Choroid plexus epithelial cell (primary cell): Measurements from ENCODE around the gene HPS3.

Source experiments
- DNase-seq: peaks from one replicate; pipeline ENCODE4 v3.0.0-alpha.2; 2010; ENCODE audit warnings: low read depth
- H3K4me3 ChIP-seq: 2 replicates; pipeline ENCODE4 v1.5.1; 2011; ENCODE audit warnings: low read depth, mild to moderate bottlenecking, control low read depth, low read length, moderate library complexity
- TF ChIP-seq, protein P1 (sequence below): conservative IDR thresholded peaks from 2 replicates; pipeline ENCODE4 v1.5.1; 2011; ENCODE audit warnings: low read depth, mild to moderate bottlenecking, control low read depth, inconsistent platforms, low read length, moderate library complexity

Gene HPS3, protein sequence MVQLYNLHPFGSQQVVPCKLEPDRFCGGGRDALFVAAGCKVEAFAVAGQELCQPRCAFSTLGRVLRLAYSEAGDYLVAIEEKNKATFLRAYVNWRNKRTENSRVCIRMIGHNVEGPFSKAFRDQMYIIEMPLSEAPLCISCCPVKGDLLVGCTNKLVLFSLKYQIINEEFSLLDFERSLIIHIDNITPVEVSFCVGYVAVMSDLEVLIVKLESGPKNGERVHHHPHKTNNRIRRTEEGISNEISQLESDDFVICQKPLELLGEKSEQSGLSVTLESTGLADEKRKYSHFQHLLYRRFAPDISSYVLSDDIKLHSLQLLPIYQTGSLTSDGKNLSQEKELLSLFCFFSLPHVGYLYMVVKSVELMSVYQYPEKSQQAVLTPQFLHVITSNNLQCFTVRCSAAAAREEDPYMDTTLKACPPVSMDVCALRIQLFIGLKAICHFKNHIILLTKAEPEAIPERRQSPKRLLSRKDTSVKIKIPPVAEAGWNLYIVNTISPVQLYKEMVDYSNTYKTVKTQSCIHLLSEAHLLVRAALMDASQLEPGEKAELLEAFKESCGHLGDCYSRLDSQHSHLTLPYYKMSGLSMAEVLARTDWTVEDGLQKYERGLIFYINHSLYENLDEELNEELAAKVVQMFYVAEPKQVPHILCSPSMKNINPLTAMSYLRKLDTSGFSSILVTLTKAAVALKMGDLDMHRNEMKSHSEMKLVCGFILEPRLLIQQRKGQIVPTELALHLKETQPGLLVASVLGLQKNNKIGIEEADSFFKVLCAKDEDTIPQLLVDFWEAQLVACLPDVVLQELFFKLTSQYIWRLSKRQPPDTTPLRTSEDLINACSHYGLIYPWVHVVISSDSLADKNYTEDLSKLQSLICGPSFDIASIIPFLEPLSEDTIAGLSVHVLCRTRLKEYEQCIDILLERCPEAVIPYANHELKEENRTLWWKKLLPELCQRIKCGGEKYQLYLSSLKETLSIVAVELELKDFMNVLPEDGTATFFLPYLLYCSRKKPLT

DNA sequence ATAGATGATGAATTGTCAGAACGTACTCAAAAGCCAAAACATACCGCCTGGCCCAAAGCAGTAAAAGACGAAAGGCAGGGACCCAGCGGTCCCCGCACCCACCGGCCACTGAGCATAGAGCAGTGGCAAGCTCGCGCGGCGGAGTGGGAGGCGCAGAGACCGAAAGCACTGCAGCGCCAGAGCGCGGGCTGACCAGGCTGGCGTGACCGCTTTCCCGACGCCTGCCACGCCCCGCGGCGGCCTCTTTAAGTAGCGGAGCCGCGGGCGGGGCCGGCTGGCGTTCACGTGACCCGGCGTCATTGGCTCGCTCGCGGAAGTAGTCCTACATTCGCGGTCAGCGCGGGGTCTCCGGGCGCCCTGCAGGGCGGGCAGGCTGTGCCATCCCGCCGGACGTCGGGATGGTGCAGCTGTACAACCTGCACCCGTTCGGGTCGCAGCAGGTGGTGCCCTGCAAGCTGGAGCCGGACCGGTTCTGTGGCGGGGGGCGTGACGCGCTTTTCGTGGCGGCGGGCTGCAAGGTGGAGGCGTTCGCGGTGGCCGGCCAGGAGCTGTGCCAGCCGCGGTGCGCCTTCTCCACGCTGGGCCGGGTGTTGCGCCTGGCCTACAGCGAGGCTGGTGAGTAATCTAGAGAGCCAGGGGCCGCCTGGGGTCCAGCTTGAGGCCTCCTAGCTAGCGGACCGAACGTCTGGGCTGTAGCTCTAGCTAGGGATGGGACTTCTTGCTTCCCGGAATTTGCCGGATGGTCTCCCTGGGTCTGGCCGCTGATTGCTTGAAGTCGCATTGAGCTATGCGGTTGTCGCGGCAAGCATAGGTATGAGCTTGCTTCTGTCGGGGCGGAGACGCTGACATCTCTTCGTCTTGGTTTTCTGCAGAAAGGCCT, at the start of gene HPS3:
TSS of gene HPS3 (plus strand) at position 313 of the 880 bp plus-strand sequence. CDS start at position 399, 86 bp downstream.
- H3K4me3 ChIP-seq: peak within 1 kb of the TSS; percentile 97
- peak; percentile 89 for DNase-seq
- TF ChIP-seq, protein P1, sequence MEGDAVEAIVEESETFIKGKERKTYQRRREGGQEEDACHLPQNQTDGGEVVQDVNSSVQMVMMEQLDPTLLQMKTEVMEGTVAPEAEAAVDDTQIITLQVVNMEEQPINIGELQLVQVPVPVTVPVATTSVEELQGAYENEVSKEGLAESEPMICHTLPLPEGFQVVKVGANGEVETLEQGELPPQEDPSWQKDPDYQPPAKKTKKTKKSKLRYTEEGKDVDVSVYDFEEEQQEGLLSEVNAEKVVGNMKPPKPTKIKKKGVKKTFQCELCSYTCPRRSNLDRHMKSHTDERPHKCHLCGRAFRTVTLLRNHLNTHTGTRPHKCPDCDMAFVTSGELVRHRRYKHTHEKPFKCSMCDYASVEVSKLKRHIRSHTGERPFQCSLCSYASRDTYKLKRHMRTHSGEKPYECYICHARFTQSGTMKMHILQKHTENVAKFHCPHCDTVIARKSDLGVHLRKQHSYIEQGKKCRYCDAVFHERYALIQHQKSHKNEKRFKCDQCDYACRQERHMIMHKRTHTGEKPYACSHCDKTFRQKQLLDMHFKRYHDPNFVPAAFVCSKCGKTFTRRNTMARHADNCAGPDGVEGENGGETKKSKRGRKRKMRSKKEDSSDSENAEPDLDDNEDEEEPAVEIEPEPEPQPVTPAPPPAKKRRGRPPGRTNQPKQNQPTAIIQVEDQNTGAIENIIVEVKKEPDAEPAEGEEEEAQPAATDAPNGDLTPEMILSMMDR: no peak

DNA sequence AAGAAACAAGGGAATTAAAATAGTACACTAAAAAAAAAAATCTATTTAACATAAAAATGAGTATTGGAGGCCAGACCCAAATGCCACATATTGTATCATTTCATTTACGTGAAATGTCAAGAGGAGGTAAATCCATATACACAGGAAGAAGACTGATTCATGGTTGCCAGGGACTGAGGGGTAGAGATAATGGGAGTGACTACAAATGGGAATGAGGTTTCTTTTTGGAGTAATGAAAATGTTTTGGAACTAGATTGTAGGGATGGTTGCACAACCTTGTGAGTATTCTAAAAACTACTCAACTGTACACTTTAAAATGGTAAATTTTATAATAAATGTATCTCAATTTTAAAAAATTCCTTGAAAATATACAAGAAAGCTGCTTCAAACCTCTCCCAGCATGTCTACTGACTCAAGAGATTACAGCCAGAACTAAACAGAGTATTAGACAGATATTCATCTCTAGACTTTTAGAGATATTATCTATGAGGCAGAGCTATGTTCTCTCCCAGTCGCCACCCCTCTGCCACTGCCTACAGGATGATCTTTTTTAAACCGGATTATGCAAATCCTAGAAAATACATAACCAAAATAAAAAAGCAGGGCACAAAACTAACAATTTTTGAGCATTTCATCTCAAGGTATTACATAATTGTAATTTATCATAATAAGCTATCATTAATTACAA, 49.3 kb upstream of the HPS3 start:
- TF ChIP-seq, protein P1: no peak
- no peak overlapping the region for H3K4me3 ChIP-seq
- peak; percentile 33 for DNase-seq

DNA sequence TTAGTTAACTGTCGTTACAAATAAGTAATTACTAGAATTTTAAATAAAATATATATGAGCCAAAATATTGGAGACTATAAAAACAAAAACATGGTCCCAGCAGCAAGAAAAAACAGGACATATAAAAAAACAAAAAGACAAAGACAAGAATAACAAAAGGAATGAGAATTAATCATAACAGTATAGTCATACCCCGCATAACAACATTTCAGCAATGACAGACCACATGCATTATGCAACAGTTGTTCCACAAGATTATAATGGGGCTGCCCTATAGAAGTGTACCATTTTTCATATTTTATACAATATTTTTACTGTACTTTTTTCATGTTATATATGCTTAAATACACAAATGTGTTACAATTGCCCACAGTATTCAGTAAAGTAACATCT, 48.7 kb upstream of the HPS3 start:
- TF ChIP-seq, protein P1: no peak
- peak; percentile 73 for DNase-seq
- H3K4me3 ChIP-seq: no peak overlapping the region

DNA sequence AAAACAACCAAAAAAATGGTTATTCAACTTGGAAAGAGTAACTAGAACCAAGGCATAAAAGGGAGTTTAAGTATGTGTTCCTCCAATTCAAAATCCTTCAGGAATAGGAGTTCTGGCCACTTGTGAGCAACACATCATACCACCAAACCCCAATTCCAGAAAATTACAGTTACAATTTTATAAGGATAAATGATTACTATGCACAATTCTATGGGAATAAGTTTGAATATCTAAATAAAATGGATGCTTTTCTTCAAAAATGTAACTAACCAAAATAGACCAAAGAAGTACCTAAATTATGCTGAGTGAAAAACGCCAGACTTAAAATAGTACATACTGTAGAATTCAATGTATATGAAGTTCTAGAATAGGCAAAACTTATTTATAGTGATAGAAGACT, 47.7 kb upstream of the HPS3 start:
- TF ChIP-seq, protein P1: no peak
- no peak overlapping the region for H3K4me3 ChIP-seq
- DNase-seq: no peak

DNA sequence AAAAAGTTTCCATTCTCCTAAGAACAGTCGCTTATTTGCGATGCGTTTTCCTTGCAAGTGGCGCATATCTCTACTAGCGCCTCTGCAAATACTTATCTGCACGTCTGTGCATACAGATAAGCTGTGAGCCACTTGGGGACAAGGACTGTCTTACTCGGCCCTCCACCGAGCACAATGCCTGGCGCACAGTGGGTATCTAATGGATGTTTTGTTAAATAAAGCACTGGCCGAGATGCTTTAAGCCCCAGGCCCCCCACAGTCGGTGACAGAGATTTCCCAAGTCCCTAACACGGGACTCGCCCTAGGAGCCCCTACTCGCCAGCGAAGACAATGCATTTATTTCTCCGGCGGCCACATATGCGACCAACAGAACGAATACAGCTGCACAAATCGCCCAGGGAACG, 43.6 kb upstream of the HPS3 start:
- TF ChIP-seq, protein P1: no peak
- DNase-seq: peak; percentile 52
- H3K4me3 ChIP-seq: peak overlapping the region; percentile 91
